ENCODE data around the gene MFSD1. TPM values are rescaled to one million over a fixed set of nuclear protein-coding genes. Genes with fewer than 3 reads are reported as not detected.
"Not testable (repeated sequence)": the region's sequence is repeated elsewhere in the genome, so short reads cannot be mapped to it uniquely, and the experiment has no call there.

Gene MFSD1
- total RNA-seq, 4 donors from 2014 or later: 57.1 to 83.7 (median 64.3) TPM

DNA sequence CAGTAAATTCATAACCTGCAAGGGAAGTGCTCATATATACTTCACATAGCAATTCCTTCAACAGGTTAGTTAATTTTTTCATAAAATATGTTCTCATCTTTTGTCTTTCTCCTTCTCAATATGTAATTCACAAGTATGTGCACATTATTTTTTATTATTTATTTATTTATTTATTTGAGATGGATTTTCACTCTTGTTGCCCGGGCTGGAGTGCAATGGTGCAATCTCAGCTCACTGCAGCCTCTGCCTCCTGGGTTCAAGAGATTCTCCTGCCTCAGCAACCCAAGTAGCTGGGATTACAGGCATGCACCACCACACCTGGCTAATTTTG, 10.3 kb upstream of the MFSD1 start:
- not testable (repeated sequence) for H3K27ac ChIP-seq; H3K36me3 ChIP-seq; H3K27me3 ChIP-seq; H3K4me1 ChIP-seq; H3K9me3 ChIP-seq; DNase-seq (ENCODE audit: low spot score in 2 of 2)
- TF ChIP-seq, protein P1, sequence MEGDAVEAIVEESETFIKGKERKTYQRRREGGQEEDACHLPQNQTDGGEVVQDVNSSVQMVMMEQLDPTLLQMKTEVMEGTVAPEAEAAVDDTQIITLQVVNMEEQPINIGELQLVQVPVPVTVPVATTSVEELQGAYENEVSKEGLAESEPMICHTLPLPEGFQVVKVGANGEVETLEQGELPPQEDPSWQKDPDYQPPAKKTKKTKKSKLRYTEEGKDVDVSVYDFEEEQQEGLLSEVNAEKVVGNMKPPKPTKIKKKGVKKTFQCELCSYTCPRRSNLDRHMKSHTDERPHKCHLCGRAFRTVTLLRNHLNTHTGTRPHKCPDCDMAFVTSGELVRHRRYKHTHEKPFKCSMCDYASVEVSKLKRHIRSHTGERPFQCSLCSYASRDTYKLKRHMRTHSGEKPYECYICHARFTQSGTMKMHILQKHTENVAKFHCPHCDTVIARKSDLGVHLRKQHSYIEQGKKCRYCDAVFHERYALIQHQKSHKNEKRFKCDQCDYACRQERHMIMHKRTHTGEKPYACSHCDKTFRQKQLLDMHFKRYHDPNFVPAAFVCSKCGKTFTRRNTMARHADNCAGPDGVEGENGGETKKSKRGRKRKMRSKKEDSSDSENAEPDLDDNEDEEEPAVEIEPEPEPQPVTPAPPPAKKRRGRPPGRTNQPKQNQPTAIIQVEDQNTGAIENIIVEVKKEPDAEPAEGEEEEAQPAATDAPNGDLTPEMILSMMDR (IDR thresholded peaks at IDR 0.05): peak in 1 of 5 experiments; percentile 4
- WGBS, 2 donors: 2 to 6% methylated on average over 1 of the region's 1 CpG
- peak overlapping the region in 1 of 4 donors; percentile 30 for H3K4me3 ChIP-seq

DNA sequence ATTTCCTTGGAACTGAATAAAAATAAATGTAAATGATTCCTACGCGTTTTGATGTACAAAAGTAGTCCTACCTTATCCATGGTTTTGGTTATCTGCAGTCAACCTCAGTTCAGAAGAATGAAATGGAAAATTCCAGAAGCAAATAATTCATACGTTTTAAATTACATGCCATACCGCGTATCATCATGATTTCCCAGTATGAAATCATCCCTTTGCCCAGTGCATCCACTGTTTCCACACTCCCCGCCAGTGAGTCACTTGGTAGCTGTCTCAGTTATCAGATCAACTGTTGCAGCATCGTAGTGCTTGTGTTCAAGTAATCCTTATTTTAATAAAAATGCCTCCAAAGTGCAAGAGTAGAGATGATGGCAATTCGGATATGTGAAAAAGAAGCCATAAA, 9.1 kb upstream of the MFSD1 start:
- Histone ChIP-seq H3K4me3 (no peak overlapping the region), H3K9me3 (peaks cover 0 to 4% (median 0%) of the 10 kb centered on the region in 4 donors), H3K4me1 (peaks cover 0 to 6% (median 0%) of the 10 kb centered on the region in 4 donors), H3K36me3 (no peaks in the 10 kb centered on the region), H3K27ac (no peak overlapping the region), H3K27me3 (no peaks in the 10 kb centered on the region)
- 62 to 72% methylated on average over 8 of the region's 8 CpGs for WGBS, 2 donors
- DNase-seq (ENCODE audit: low spot score in 2 of 2): no peak
- TF ChIP-seq EP300 (IDR thresholded peaks at IDR 0.05) (no peak), POLR2A (IDR thresholded peaks at IDR 0.05) (no peak)
- TF ChIP-seq, protein P1 (IDR thresholded peaks at IDR 0.05): no peak

DNA sequence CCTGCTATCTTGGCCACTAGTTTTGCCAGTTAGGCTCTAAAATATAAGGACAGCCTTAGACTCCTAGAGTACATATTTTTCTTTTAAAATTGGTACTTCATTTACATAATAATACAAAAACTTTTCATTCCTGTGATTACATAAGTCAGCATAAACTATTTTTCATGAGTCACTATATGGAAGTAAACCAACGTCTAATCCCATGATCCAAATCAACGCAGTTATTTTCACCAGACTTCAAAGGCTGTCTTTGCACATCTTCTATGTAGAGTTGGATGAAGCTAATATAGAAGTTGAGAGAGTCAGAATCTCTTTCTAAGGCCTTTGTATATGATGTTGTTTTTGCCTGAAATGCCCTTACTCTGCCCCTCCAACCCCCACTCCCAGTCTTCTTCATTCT, 7.6 kb upstream of the MFSD1 start:
- peaks cover 0 to 4% (median 0%) of the 10 kb centered on the region in 4 donors for H3K9me3 ChIP-seq
- no peaks in the 10 kb centered on the region for H3K27me3 ChIP-seq
- no peak for DNase-seq (ENCODE audit: low spot score in 2 of 2)
- TF ChIP-seq POLR2A (IDR thresholded peaks at IDR 0.05) (no peak), EP300 (IDR thresholded peaks at IDR 0.05) (no peak)
- TF ChIP-seq, protein P1 (IDR thresholded peaks at IDR 0.05): no peak
- no peaks in the 10 kb centered on the region for H3K36me3 ChIP-seq
- WGBS, 2 donors: 88 to 94% methylated on average over 2 of the region's 2 CpGs
- H3K4me3 ChIP-seq: no peak overlapping the region
- no peak overlapping the region for H3K27ac ChIP-seq
- peaks cover 0 to 6% (median 0%) of the 10 kb centered on the region in 4 donors for H3K4me1 ChIP-seq

DNA sequence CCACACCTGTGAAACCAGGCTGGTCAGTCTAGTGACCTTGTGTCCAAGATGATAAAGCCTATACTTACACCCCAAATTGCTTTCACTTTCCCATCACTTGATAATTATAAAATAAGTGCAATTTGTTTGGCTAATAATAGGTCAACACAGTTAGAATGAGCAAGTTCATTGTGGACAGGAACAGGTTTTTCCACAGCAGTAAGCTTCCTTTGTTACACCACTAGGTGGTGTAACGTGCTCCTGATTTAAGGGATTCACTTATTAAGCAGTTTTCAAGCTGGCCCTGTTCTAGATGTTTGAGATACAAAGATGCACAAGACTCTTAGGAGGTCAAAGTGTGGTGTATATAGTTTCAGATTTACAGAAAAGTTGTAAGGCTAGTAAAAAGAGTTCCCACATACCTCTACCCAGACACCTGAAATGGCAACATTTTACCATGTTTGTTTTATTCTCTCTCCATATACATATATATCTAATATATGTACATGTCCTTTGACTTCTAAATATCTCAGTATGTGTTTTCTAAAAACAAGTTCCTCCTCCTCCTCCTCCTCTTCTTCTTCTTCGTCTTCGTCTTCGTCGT, 6.8 kb upstream of the MFSD1 start:
- Histone ChIP-seq H3K27ac (no peak overlapping the region), H3K9me3 (peaks cover 0 to 4% (median 0%) of the 10 kb centered on the region in 4 donors), H3K4me1 (peaks cover 0 to 6% (median 0%) of the 10 kb centered on the region in 4 donors), H3K36me3 (no peaks in the 10 kb centered on the region), H3K27me3 (no peaks in the 10 kb centered on the region), H3K4me3 (no peak overlapping the region)
- 75 to 79% methylated on average over 5 of the region's 5 CpGs for WGBS, 2 donors
- DNase-seq (ENCODE audit: low spot score in 2 of 2): no peak
- TF ChIP-seq EP300 (IDR thresholded peaks at IDR 0.05): no peak
- TF ChIP-seq, protein P1 (IDR thresholded peaks at IDR 0.05): peak in 4 of 5 experiments; percentile 15 to 37 (median 28)

DNA sequence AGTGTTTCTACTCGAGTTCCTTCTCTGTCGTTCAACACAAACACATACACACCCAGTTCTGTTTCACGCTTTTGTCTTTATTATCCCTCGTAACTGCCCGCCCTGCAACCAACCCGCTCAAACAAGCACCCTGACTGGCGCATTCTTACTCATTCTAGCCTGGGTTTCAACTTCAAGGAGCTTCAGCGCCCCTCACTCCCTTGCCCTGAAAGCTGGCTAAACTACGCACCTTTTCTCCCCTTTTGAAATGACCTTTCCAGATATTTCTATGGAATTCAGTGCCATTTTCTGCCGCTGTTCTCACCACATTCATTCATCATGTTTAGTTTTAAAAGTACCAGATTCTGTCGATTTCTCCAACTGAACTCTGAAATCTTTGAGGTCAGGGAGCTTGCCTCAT, 653 bp upstream of the MFSD1 start:
- TF ChIP-seq EP300 (IDR thresholded peaks at IDR 0.05): no peak
- TF ChIP-seq, protein P1 (IDR thresholded peaks at IDR 0.05): no peak
- no peak for TF ChIP-seq POLR2A (IDR thresholded peaks at IDR 0.05)
- Histone ChIP-seq H3K4me3 (peak overlapping the region; percentile 66 to 91 (median 86)), H3K36me3 (no peaks in the 10 kb centered on the region), H3K27me3 (no peaks in the 10 kb centered on the region), H3K4me1 (peaks cover 0 to 41% (median 11%) of the 10 kb centered on the region in 4 donors), H3K27ac (peak overlapping the region; percentile 16 to 89 (median 80)), H3K9me3 (no peaks in the 10 kb centered on the region)
- 8 to 19% methylated on average over 11 of the region's 11 CpGs for WGBS, 2 donors
- no peak for DNase-seq (ENCODE audit: low spot score in 2 of 2)

Measured in tibial nerve (tissue), 4 donors.